ENCODE data around the gene SERPINB1. TPM values are rescaled to one million over a fixed set of nuclear protein-coding genes. Genes with fewer than 3 reads are reported as not detected.

The SERPINB1 gene
- polyA plus RNA-seq, 4 donors: 17.9 to 23.4 (median 21.8) TPM

DNA sequence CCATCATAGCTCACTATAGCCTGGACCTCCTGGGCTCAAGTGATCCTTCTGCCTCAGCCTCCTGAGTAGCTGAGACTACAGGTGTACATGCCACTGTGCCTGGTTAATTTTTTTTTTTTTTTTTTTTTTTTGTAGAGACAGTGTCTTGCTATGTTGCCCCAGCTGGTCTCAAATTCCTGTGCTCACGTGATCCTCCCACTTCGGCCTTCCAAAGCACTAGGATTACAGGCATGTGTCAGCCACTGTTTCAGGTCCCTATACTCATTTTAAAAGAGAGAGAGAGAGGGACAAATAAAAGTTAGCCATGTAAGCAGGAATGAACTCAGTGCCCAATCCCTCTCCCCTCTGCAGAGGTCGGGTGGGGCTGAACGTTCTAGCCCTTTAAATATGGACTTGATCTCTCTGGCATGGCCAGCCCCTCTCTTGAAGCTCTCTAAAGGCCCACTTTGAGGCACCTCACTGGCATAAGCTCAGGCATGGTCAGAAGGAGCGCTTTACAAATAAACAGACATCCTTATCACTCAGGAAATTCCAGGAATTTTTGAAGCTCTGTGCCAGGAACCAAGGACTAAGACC is 9.0 kb upstream of the SERPINB1 start:
- DNase-seq (ENCODE audit: low read depth in 4 of 4, low spot score in 3 of 4): no peak

DNA sequence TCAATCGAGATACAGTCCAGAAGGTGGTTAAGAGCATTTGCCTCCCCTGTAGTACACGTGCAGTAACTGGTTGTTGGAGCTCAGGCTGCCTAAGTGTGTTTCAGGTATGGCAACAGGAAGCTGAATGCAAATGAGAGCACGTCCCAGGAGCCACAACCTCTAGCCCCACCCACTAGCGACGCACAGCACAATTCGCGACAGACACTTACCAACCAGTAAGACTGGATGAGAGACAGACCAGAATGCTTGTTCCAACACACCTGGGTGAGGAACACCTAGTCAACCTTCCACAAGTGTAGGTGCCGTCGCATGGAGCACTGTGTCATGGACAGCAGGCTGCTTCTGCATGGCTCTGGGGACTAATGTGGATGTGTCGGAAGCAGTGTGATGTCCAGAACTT is 7.2 kb upstream of the SERPINB1 start:
- DNase-seq (ENCODE audit: low read depth in 4 of 4, low spot score in 3 of 4): no peak

DNA sequence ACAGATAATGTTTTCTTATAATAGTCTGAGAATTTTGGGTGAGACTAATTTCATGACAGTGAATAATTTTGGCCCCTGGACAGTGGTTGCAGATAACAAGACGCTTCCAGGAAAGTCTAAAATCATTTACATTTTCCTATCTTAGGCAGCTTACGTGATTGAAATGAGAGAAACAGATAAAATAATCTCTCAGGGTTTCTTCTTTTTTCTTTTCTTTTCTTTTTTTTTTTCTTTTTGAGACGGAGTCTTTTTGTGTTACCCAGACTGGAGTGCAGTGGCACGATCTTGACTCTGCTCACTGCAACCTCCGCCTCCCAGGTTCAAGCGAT is 4.2 kb upstream of the SERPINB1 start:
- no peak for DNase-seq (ENCODE audit: low read depth in 4 of 4, low spot score in 3 of 4)

DNA sequence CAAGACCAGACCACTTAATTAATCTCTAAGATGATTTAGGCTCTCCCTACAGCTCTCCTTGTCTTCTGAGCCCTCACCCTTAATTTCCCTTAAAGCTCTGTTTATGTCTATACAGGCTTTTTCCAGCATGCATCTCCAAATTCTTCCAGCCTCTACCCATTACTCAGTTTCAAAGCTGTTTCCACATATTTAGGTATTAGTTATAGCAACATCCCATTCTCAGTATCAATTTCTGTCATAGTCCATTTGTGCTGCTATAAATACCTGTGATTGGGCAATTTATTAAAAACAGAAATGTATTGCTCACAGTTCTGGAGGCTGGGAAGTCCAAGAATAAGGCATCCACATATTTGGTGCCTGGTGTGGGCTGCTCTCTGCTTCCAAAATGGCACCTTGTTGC is 2.3 kb upstream of the SERPINB1 start:
- DNase-seq (ENCODE audit: low read depth in 4 of 4, low spot score in 3 of 4): no peak

DNA sequence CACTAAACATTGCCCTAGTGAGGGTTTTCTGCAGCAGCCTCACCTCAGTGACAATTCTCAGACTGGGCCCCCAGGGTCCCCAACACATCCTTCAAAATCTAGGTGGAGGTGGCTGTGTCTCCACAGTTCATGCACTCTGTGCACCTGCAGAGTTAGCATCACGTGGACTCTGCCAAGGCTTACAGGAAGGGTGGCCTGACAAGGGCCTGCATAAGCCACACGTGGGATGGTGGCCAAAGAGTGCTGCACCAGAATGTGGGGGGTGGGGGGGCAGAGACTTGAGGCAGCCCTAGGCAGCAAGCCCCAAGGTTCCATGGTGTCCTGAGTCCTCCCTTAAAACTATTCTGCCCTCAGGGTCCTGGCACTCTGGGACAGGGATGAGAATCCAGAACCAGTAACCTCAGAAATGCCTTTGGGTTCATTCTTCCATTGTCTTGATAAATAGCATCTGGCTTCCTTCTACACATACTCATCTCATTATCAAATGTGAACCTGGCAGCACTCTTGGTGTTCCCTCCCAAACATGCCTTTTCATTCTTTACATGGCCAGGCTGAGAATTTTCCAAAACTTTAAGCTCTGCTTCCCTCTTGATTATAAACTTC is 1.6 kb upstream of the SERPINB1 start:
- no peak for DNase-seq (ENCODE audit: low read depth in 4 of 4, low spot score in 3 of 4)

DNA sequence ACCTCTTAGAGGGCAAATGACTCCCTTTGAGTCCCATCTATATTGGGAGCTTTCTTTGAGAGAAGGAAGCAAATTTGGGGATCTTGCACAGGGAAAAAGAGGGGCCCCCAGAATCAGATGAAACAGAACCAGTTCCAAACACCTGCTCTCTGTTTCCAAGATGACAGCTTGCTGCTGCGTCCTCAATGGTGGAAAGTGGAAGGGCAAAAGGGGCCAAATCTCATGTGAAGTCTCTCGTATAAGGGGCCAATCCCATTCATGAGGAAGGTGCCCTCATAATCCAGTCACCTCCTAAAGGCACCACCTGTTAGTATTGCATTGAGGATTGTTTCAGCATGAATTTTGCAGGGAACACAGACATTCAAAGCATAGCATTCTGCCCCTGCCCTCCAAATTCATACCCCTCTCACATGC is 483 bp upstream of the SERPINB1 start:
- DNase-seq (ENCODE audit: low read depth in 4 of 4, low spot score in 3 of 4): no peak

DNA sequence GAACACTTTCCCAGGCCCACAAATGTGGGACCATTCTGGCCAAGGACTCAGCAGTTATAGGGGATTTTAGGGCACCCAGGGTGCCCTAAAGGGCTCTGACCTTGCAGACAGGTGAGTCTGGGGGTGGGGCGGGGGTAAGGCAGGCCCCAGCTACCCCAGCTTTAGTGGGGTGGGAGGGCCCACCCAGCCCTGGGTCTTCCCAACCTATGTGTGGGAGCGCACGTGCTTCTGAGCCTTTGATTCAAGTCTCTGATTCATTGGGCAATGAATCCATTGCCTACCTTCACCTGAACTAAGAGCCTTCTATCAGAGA is 958 bp downstream of the SERPINB1 start:
- DNase-seq (ENCODE audit: low read depth in 4 of 4, low spot score in 3 of 4): no peak

DNA sequence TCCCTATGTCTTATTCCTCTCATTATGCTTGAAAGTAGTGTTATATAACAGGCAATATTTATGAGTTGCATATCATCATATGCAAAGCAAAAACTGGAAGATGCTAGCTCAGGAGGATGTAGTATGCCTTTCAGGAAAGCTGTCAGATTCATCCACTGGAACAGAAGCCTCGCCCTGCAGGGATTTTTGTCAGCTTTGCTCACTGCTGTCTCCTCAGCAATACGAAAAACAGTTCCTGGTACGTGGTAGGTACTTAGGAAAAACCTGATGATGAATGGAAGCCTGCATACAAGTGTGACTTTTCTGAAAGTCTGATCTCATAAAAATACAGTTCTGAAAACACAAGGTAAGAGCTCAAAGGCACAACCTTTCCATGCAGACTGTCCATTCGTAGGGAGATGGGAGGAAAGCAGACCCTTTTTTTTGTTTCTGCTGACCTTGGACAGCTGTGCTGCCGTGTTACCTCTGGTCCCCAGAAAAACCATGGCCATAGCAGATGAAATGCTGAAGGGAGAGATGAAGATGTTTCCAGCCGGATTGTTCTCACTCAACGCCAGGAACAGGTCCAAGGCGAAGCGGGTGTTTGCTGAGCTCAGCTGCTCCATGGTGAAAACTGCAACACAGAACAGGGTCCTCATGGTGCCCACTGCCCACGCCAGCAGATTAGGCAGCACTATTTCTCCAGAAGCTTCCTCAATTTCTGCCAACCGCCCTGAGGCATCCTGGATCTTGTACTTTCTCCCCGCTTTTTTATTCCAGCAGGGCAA is 1.5 kb downstream of the SERPINB1 start:
- DNase-seq (ENCODE audit: low read depth in 4 of 4, low spot score in 3 of 4): no peak

DNA sequence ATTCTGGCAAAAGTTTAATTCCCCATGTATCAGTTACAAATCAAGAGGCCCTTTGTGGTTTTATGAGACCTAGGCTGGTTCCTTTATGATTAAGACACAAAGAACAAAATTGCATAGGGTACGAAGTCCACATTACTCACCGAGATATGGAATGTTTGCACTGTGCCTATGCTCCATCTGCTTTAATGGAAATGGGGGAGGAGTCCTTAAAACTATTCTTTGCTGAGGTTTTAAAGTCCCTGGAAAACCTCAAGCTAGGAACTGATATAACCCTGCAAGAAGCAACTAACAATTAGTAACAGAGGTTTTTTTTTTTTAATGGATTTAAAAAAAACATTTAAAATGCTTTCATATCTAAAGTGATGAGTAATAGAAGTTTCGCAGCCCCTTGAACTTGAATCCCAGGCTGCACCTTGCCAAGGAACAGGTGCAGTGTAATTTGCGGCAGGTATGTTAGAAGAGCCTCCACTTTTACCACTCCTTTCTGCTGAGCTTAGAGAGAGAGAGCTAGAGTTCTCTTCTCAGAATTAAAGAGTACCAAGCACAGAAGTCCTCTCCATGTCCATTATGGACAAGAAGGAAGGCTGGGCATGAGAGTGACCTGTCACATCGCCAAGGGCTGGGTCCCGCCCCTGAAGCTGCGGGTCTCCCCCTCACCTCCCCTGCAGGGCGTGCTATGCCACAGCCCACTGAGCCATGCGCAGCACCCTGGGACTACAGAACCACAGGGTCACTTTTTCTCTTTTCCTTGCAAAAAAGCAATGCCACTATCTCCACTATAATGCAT is 2.3 kb downstream of the SERPINB1 start:
- DNase-seq (ENCODE audit: low read depth in 4 of 4, low spot score in 3 of 4): no peak

DNA sequence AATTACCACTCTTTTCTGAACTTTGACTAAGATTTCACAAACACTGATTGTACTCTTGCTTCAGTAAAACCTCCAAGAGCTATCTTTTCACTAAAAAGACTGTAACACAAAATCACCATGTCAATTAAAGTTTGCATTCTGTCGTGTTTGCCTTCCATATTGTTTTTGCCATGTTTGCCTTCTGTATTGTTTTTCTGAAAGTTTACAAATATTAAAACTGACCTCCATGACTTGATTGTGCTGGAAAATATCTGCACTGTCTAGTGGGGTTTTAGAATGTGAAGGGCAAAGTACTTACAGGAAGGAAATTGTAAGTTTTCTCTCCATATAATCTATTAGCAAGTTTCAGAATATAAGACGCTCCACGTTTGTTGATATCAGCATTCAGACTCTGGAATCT is 3.4 kb downstream of the SERPINB1 start:
- DNase-seq (ENCODE audit: low read depth in 4 of 4, low spot score in 3 of 4): no peak

DNA sequence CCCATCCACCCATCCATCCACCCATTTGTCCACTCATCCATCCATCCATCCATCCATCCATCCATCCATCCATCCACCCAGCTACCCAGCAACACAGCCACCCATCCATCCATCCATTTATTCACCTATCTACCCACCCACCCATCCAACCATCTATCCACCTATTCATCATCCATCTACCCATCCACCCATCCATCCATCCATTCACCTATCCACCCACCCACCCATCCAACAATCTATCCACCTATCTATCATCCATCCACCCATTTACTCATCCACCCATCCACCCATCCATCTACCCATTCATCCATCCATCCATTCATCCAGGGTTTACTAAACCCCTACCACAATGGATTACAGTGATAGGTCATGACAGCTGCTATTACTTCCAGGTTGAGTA is 7.4 kb downstream of the SERPINB1 start:
- DNase-seq (ENCODE audit: low read depth in 4 of 4, low spot score in 3 of 4): no peak

DNA sequence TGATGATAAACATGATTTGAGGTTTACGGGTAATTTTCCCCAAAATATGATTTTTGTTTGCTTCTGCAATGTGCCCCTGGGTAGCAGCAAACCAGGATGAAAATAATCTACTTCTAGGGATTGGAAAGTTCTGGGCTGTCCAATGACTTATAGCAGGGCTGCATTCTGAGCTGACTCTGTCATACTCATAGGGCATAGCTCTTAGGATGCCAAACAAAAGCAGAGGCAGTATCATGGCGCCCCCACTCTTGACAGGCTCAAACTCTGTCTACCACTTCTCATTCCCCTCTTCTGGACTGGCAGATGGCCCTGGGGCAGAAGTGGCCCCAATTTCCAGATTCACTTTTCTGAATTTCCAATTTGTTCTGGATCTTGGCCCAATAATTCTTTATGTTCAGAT is 10.3 kb downstream of the SERPINB1 start:
- no peak for DNase-seq (ENCODE audit: low read depth in 4 of 4, low spot score in 3 of 4)

DNA sequence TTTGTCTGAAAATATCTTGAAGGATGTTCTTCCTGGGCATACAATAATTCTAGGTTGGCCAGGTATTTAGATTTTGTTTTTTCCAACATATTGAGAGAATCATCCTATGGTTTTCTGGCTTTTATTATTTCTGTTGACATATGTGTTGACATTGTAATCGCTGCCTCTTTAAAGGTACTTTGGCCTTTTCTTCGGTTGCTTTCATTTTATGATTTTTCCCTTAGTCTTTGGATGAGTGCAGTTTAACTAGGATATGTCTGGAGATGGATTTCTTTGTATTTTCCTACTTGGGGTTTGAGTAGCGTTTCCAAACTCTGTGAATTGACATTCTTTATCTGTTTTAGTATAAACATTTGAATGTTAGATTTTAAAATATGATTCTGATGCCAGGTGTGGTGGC is 11.5 kb downstream of the SERPINB1 start:
- no peak for DNase-seq (ENCODE audit: low read depth in 4 of 4, low spot score in 3 of 4)

DNA sequence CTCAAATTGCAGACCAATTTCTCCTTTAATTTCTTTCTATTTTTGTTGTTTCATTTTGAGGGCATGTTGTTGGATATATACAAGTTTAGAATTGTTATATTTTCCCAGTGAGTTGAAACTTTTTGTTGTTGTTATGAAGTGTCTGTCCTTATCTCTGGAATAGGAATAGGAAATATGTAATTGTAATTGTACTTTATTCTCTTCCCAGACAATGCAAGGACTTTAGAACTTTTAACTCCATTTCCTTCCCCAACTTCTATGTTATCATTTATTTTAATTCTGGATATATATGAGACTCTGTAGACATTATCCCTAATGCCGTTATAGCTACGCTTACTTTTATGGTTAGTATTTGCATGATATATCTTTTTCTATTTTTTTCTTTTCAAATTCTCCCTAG is 12.4 kb downstream of the SERPINB1 start:
- no peak for DNase-seq (ENCODE audit: low read depth in 4 of 4, low spot score in 3 of 4)

DNA sequence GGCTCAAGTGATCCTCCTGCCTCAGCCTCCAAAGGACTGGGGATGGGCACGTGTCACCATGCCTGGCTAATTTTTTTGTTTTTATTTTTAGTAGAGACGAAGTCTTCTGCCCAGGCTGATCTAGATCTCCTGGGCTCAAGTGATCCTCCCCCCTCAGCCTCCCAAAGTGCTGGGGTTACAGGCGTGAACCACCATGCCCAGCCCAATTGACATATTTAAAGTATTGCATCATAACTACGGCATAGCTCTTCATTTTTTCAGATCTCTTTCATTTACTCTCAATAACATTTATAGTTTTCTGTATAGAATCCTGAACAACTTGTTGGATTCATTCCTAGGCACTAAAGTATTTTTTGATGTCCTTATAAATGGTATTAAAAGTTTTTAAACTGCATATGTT is 13.0 kb downstream of the SERPINB1 start:
- no peak for DNase-seq (ENCODE audit: low read depth in 4 of 4, low spot score in 3 of 4)

DNA sequence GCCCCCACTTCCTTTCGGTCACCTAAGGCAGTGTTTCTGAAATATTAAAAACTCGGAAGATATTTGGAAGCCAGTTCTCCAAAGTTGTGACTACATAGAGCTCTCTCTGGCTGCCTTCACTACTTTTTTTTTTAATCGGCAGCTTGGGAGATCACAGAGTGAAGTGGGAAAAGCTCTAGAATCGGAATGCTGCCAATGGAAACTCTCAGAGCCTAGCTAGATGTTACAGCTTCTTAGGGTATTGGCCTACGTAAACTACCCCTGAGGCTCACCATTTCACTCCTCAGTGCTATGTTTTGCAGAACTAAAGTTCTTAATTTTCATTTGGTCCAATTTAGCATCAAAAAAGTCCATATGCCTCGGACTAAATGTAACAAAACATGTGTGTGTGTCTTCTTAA is 14.5 kb downstream of the SERPINB1 start:
- DNase-seq (ENCODE audit: low read depth in 4 of 4, low spot score in 3 of 4): no peak

DNA sequence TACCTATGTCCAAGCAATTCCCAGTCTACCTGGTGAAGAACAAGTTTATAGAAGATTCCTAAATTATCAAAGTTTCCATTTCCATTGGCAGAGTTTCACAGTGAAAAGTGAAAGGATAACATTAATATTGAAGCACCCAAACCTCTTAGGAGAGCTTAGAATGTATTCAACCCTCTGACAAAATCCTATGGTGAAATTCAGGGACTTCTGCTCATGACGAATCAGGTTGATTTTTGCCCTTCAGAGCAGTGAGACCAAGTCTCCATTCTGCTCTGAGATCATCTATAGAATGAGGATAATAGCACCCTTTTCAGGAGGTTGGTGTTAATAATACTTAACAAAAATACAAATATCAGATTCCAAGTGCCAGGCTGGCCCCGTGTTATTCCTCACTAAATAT is 15.5 kb downstream of the SERPINB1 start:
- no peak for DNase-seq (ENCODE audit: low read depth in 4 of 4, low spot score in 3 of 4)

DNA sequence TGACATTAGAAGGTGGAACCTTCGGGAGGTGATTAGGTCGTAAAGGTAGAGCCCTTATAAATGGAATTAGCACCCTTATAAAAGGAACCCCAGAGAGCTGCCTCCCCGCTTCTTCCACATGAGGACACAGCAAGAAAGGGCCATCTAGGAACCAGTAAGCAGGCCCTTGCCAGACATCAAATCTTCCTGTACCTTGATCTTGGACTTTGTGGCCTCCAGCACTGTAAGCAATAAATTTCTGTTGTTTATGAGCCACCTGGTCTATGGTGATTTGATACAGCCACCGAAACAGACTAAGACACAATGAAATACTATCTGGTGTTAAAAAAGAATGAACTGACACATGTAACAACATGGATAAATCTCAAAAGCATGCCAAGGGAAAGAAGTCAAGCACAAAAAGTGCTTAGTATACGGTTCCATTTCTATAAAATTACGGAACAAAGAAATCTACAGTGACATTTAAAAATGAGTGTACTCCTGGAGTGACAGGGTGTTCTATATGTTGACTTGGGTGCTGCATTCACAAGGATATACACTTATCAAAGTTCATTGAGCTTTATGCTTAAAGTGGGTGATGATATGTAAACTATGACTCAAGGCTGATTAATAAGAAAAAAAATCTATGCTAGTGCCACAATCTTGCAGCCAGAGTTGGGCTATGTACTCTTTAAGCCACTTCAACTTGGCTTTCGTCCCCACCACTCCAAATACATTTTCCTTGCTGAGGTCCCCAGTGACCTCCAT is 18.4 kb downstream of the SERPINB1 start:
- DNase-seq (ENCODE audit: low read depth in 4 of 4, low spot score in 3 of 4): no peak

DNA sequence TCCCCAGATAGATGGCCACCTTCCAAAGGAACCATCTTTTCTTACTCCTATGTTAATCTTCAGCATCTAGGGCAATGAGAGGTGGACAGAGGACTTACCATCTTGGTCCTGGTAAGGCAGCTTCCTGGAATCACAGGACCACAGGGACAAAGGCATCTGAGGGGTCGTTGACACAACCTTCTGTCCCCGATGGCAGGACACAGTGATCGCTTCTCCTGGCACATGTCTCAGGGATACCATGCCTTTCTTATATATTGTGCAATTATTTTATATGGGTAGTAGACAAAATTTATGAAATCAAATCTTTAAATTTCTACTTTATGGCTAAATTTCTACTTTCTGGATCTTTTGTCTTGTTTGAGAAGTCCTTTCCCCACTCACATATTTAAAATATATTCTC is 20.1 kb downstream of the SERPINB1 start:
- no peak for DNase-seq (ENCODE audit: low read depth in 4 of 4, low spot score in 3 of 4)

DNA sequence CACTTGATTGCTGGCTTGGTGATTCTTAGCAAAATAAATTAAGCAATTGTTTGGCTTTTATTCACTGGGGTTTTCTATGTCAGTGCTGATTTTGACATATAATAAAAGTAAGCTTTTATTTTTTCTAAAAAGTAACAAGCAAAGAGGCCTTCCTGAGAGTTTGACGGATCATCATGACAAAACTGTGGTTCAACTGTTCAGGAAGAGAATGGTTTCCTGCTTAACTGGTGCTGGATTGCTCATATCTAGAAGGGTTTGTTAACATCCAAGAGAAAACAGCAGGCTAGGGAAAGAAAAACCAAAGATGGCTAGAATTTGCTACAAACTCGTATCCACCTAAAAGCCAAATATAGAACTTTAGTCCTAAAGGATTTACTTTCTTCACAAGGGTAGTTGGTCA is 21.2 kb downstream of the SERPINB1 start:
- DNase-seq (ENCODE audit: low read depth in 4 of 4, low spot score in 3 of 4): no peak

DNA sequence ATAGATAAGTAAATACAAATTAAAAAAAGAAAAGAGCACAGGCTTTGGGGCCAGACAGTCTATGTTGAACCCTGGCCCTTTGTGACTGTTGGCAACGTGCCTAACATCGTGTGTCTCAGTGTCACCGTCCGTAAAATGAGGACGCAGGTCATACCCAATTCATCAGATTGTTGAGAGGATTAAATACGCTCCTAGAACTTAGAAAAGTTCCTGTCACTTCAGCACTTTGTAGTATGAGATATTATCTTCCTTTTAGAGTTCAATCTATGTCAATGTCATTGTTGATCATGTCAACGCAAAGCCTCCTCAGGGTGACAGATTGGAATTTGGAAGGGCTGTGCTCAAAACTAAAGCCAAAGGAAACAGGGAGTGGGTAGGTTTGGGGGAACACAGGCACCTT is 21.7 kb downstream of the SERPINB1 start:
- DNase-seq (ENCODE audit: low read depth in 4 of 4, low spot score in 3 of 4): no peak
